Measurements from ENCODE around the gene TTC22. TPM values are rescaled to one million over a fixed set of nuclear protein-coding genes. Genes with fewer than 3 reads are reported as not detected.

TTC22 gene
- polyA plus RNA-seq, 2 of the 4 experiments (the other 2 are of a cell fraction), result not detected

DNA sequence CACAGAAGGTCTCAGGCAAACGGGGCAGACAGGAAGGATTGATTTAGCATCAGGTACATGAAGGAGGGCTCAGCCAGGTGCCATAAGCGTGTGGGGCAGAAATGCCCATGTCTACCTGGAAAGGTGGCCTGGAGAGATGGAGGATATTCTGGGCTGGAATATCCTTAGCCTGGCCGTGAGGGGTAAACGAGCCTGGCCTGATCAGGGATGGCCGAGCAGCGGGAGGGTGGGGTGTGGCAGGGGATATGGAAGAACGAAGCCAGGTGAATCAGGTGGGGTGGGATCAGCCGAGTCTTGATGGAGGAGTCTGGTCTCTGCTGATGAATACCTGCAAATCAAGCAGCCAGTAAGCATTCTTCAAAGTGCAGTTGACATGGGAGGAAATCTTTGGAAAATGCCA lies 35.5 kb upstream of the TTC22 start:
- peaks cover 4% of the 10 kb centered on the region; the same call in 1 of the 3 replicates for H3K9me3 ChIP-seq
- no peak overlapping the region for H3K4me2 ChIP-seq
- CTCF ChIA-PET, result no interaction called here
- H3K4me3 ChIP-seq, result no peak overlapping the region
- H3K27ac ChIP-seq, result no peak overlapping the region
- no peaks in the 10 kb centered on the region for H3K4me1 ChIP-seq
- no peak for TF ChIP-seq FOSL2 (IDR thresholded peaks at IDR 0.05)
- no peak for TF ChIP-seq FOSL2 (CRISPR knock-in tag; IDR thresholded peaks at IDR 0.05)
- no peak for TF ChIP-seq ZNF302 (CRISPR knock-in tag; IDR thresholded peaks at IDR 0.05)
- no peak for TF ChIP-seq NFE2L2 (conservative IDR thresholded peaks at IDR 0.05; ENCODE audit: low read length)
- no peak for TF ChIP-seq RCOR1 (IDR thresholded peaks at IDR 0.05; ENCODE audit: low read depth, low read length)
- TF ChIP-seq TFCP2L1 (CRISPR knock-in tag; IDR thresholded peaks at IDR 0.05), result no peak
- TF ChIP-seq, protein P1, sequence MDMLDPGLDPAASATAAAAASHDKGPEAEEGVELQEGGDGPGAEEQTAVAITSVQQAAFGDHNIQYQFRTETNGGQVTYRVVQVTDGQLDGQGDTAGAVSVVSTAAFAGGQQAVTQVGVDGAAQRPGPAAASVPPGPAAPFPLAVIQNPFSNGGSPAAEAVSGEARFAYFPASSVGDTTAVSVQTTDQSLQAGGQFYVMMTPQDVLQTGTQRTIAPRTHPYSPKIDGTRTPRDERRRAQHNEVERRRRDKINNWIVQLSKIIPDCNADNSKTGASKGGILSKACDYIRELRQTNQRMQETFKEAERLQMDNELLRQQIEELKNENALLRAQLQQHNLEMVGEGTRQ (IDR thresholded peaks at IDR 0.05), result no peak
- POLR2A ChIA-PET, result no interaction called here
- WGBS (ENCODE audit: missing lambda C conversion rate), result 78% methylated on average over 8 of the region's 8 CpGs
- DNase-seq (ENCODE audit: low read depth in 1 of 2, low spot score in 1 of 2) (no peak), FAIRE-seq (no peak), ATAC-seq (no peak)

DNA sequence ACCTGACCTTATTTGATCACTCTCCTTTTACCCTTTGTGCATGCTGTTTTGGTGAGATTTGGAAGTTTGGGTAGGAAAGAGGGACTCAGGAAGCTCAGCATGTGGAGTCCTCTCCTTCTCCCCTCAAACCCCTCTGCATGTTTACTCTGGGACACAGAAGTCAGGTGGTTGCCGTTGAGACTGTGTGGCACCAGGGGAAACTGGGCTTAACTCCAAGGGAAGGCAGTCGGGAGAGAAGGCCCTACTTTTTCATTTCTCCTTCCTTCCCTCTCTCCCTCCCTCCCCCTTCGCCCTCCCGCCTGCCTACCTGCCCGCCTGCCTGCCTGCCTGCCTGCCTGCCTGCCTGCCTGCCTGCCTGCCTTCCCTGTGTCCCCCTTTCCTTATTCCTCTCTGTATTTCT lies 34.8 kb upstream of the TTC22 start:
- no peak for ATAC-seq
- Histone ChIP-seq H3K4me3 (no peak overlapping the region), H3K4me1 (no peaks in the 10 kb centered on the region), H3K27ac (no peak overlapping the region), H3K4me2 (no peak overlapping the region), H3K9me3 (peaks cover 8% of the 10 kb centered on the region; the same call in 2 of the 3 replicates)
- CTCF ChIA-PET, result interaction anchor here (1.5 kb wide), 1 partner anchor 11 kb away, joined by 4 read pairs; no protein-coding TSS in a partner anchor
- no peak for TF ChIP-seq BHLHE40 (IDR thresholded peaks at IDR 0.05; ENCODE audit: low read depth, low read length)
- POLR2A ChIA-PET, result no interaction called here
- no peak for DNase-seq (ENCODE audit: low read depth in 1 of 2, low spot score in 1 of 2)
- no peak for FAIRE-seq
- 39% methylated on average over 2 of the region's 5 CpGs for WGBS (ENCODE audit: missing lambda C conversion rate)

- TF ChIP-seq ZNF302 (CRISPR knock-in tag; IDR thresholded peaks at IDR 0.05) (no peak), JUNB (IDR thresholded peaks at IDR 0.05) (no peak), RAD21 (conservative IDR thresholded peaks at IDR 0.05 in 1 of 2, IDR thresholded peaks at IDR 0.05 in 1 of 2) (no peak), MYC (IDR thresholded peaks at IDR 0.05; ENCODE audit: borderline replicate concordance, low read length) (no peak), BCL3 (IDR thresholded peaks at IDR 0.05) (no peak), HOXA7 (CRISPR knock-in tag; IDR thresholded peaks at IDR 0.05) (no peak), JUN (IDR thresholded peaks at IDR 0.05) (no peak), RARB (CRISPR knock-in tag; IDR thresholded peaks at IDR 0.05) (no peak), CEBPB (IDR thresholded peaks at IDR 0.05) (no peak)
- H3K27ac ChIP-seq, result no peak overlapping the region
- POLR2A ChIA-PET, result no interaction called here
- 64% methylated on average over 6 of the region's 6 CpGs for WGBS (ENCODE audit: missing lambda C conversion rate)
- no peak overlapping the region for H3K4me3 ChIP-seq
- H3K4me2 ChIP-seq, result no peak overlapping the region
- FAIRE-seq (no peak), DNase-seq (ENCODE audit: low read depth in 1 of 2, low spot score in 1 of 2) (no peak), ATAC-seq (no peak)
- H3K9me3 ChIP-seq, result peaks cover 14% of the 10 kb centered on the region; the same call in 2 of the 3 replicates
- CTCF ChIA-PET, result interaction anchor here (1.5 kb wide), 1 partner anchor 11 kb away, joined by 4 read pairs; no protein-coding TSS in a partner anchor
- no peaks in the 10 kb centered on the region for H3K4me1 ChIP-seq
These were observed 34.2 kb upstream of the TTC22 start for GRCh38 chr1:54835131-54835898.

- POLR2A ChIA-PET, result no interaction called here
- no peaks in the 10 kb centered on the region for H3K4me1 ChIP-seq
- H3K4me3 ChIP-seq, result no peak overlapping the region
- ATAC-seq (no peak), DNase-seq (ENCODE audit: low read depth in 1 of 2, low spot score in 1 of 2) (no peak), FAIRE-seq (no peak)
- H3K9me3 ChIP-seq, result peaks cover 18% of the 10 kb centered on the region
- TF ChIP-seq EHF (CRISPR knock-in tag; IDR thresholded peaks at IDR 0.05), result no peak
- no peak for TF ChIP-seq NFE2L2 (conservative IDR thresholded peaks at IDR 0.05; ENCODE audit: low read length)
- no peak for TF ChIP-seq CHD2 (IDR thresholded peaks at IDR 0.05; ENCODE audit: low read length, partially characterized antibody)
- TF ChIP-seq, protein P2, sequence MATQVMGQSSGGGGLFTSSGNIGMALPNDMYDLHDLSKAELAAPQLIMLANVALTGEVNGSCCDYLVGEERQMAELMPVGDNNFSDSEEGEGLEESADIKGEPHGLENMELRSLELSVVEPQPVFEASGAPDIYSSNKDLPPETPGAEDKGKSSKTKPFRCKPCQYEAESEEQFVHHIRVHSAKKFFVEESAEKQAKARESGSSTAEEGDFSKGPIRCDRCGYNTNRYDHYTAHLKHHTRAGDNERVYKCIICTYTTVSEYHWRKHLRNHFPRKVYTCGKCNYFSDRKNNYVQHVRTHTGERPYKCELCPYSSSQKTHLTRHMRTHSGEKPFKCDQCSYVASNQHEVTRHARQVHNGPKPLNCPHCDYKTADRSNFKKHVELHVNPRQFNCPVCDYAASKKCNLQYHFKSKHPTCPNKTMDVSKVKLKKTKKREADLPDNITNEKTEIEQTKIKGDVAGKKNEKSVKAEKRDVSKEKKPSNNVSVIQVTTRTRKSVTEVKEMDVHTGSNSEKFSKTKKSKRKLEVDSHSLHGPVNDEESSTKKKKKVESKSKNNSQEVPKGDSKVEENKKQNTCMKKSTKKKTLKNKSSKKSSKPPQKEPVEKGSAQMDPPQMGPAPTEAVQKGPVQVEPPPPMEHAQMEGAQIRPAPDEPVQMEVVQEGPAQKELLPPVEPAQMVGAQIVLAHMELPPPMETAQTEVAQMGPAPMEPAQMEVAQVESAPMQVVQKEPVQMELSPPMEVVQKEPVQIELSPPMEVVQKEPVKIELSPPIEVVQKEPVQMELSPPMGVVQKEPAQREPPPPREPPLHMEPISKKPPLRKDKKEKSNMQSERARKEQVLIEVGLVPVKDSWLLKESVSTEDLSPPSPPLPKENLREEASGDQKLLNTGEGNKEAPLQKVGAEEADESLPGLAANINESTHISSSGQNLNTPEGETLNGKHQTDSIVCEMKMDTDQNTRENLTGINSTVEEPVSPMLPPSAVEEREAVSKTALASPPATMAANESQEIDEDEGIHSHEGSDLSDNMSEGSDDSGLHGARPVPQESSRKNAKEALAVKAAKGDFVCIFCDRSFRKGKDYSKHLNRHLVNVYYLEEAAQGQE (IDR thresholded peaks at IDR 0.05), result no peak
- no peak for TF ChIP-seq CTCF (IDR thresholded peaks at IDR 0.05)
- no peak for TF ChIP-seq BHLHE40 (IDR thresholded peaks at IDR 0.05; ENCODE audit: low read depth, low read length)
- no peak for TF ChIP-seq TFCP2L1 (CRISPR knock-in tag; IDR thresholded peaks at IDR 0.05)
- no peak for TF ChIP-seq RCOR1 (IDR thresholded peaks at IDR 0.05; ENCODE audit: low read depth, low read length)
- no peak for TF ChIP-seq MYC (IDR thresholded peaks at IDR 0.05; ENCODE audit: borderline replicate concordance, low read length)
- 63% methylated on average over 1 of the region's 1 CpG for WGBS (ENCODE audit: missing lambda C conversion rate)
- no peak overlapping the region for H3K4me2 ChIP-seq
- CTCF ChIA-PET, result interaction anchor here (1.0 kb wide), 1 partner anchor 20 kb away, joined by 3 read pairs; no protein-coding TSS in a partner anchor
- H3K27ac ChIP-seq, result no peak overlapping the region
These were observed 33.0 kb upstream of the TTC22 start for GRCh38 chr1:54834007-54834541.

All from A549 (cell line).